H1 (cell line): Measurements from ENCODE around the gene GDPD4. TPM values are rescaled to one million over a fixed set of nuclear protein-coding genes. Genes with fewer than 3 reads are reported as not detected.

Experiments
- CTCF ChIA-PET: fragments of 300-600 bp; sonication (Branson Sonifier 250); formaldehyde crosslinking; loops from one replicate; lab custom pipeline; 2021; ENCODE audit not compliant: partially characterized antibody; lab: Charles Lee
- POLR2A ChIA-PET: fragments of 300-600 bp; sonication (Branson Sonifier 250); formaldehyde crosslinking; loops from one replicate; lab custom pipeline; 2021; ENCODE audit warnings: inconsistent platforms; ENCODE audit not compliant: partially characterized antibody; lab: Charles Lee
- DNase-seq, 2 experiments: peaks; one replicate each; pipeline versions ENCODE4 v3.0.0 to v3.0.0-alpha.2; 2010 to 2022; ENCODE audit warnings: low spot score in 2 of 2, low read depth in 1 of 2, mixed read lengths in 1 of 2
- FAIRE-seq: peaks from 2 replicates; lab custom pipeline; 2011; peaks lifted over from hg19 to GRCh38; lab: Jason Lieb, UNC
- H2AFZ ChIP-seq: 2 replicates; pipeline ENCODE4 v1.8.1; 2012; ENCODE audit warnings: low read length, inconsistent platforms
- H2AK5ac ChIP-seq: 2 replicates; pipeline ENCODE4 v1.6.1; 2013; ENCODE audit warnings: low read depth, low read length
- H2BK120ac ChIP-seq: replicated peaks from 2 replicates; pipeline ENCODE3; 2013; ENCODE audit warnings: low read depth, low read length, inconsistent platforms
- H2BK12ac ChIP-seq: 2 replicates; pipeline ENCODE4 v1.6.1; 2013; ENCODE audit warnings: low read depth, low read length
- H2BK15ac ChIP-seq: 2 replicates; pipeline ENCODE4 v1.6.1; 2013; ENCODE audit warnings: low read length
- H2BK20ac ChIP-seq: 2 replicates; pipeline ENCODE4 v1.6.1; 2013; ENCODE audit warnings: low read length
- H2BK5ac ChIP-seq: 2 replicates; pipeline ENCODE4 v1.6.1; 2013; ENCODE audit warnings: low read depth, low read length
- H3K14ac ChIP-seq: 2 replicates; pipeline ENCODE4 v1.6.1; 2013; ENCODE audit warnings: inconsistent platforms; ENCODE audit not compliant: insufficient read length
- H3K18ac ChIP-seq: 2 replicates; pipeline ENCODE4 v1.6.1; 2013; ENCODE audit warnings: low read length; ENCODE audit errors: extremely low read depth
- H3K23ac ChIP-seq: 2 replicates; pipeline ENCODE4 v1.6.1; 2013; ENCODE audit warnings: inconsistent platforms; ENCODE audit not compliant: insufficient read length
- H3K23me2 ChIP-seq: 2 replicates; pipeline ENCODE4 v1.6.1; 2013; ENCODE audit warnings: low read depth, low read length
- H3K27ac ChIP-seq: 2 replicates; pipeline ENCODE4 v1.6.1; 2011; ENCODE audit warnings: low read depth, low read length, inconsistent platforms
- H3K27me3 ChIP-seq, 4 experiments: replicated peaks in 1 of 4; 1 replicate in 1 of 4; 2 replicates in 3 of 4; pipeline versions ENCODE4 v1.6.1 to v1.8.1; 2011 to 2013; ENCODE audit warnings: low read length in 3 of 4, mild to moderate bottlenecking in 3 of 4, inconsistent platforms in 2 of 4, mixed read lengths in 2 of 4, moderate library complexity in 1 of 4; ENCODE audit not compliant: control insufficient read depth in 3 of 4, insufficient read depth in 3 of 4; ENCODE audit errors: extremely low read depth in 1 of 4
- H3K36me3 ChIP-seq, 4 experiments: 2 replicates each; pipeline versions ENCODE4 v1.6.1 to v1.8.1; 2011 to 2013; ENCODE audit warnings: mild to moderate bottlenecking in 4 of 4, low read length in 3 of 4, moderate library complexity in 2 of 4, control low read depth in 1 of 4, inconsistent platforms in 1 of 4; ENCODE audit not compliant: insufficient read depth in 4 of 4, control insufficient read depth in 2 of 4
- H3K4ac ChIP-seq: replicated peaks from 2 replicates; pipeline ENCODE3; 2013; ENCODE audit warnings: low read length, low read depth, mixed read lengths, inconsistent platforms; ENCODE audit not compliant: insufficient read length
- H3K4me1 ChIP-seq, 4 experiments: replicated peaks in 1 of 4; 1 replicate in 1 of 4; 2 replicates in 3 of 4; pipeline versions ENCODE4 v1.6.1 to v1.8.1; 2011 to 2013; ENCODE audit warnings: low read length in 3 of 4, inconsistent platforms in 2 of 4, mixed read lengths in 1 of 4; ENCODE audit not compliant: insufficient read depth in 4 of 4, control insufficient read depth in 3 of 4
- H3K4me2 ChIP-seq, 2 experiments: 2 replicates each; pipeline versions ENCODE4 v1.6.1 to v1.8.1; 2011 to 2013; ENCODE audit warnings: low read depth in 2 of 2, low read length in 2 of 2, control low read depth in 1 of 2, inconsistent platforms in 1 of 2, mild to moderate bottlenecking in 1 of 2; ENCODE audit not compliant: insufficient read depth in 1 of 2
- H3K4me3 ChIP-seq, 4 experiments: fragments of 200-600, 300-600 bp in 1 of 4; sonication (generic), shearing (Covaris generic), sonication (Bioruptor Twin) in 1 of 4; 2 replicates each; pipeline versions ENCODE4 v1.5.1 to v1.8.1; 2011 to 2016; ENCODE audit warnings: low read length in 4 of 4, low read depth in 3 of 4, control low read depth in 2 of 4, inconsistent platforms in 2 of 4, mild to moderate bottlenecking in 2 of 4, mixed read lengths in 1 of 4, moderate library complexity in 1 of 4; ENCODE audit not compliant: insufficient read depth in 2 of 4; ENCODE audit errors: extremely low read depth in 1 of 4
- H3K56ac ChIP-seq: replicated peaks from 2 replicates; pipeline ENCODE3; 2013; ENCODE audit warnings: low read depth, mild to moderate bottlenecking, mixed read lengths, low read length, inconsistent platforms; ENCODE audit not compliant: insufficient read length
- H3K79me1 ChIP-seq: 2 replicates; pipeline ENCODE4 v1.6.1; 2013; ENCODE audit warnings: low read depth, low read length, control low read depth
- H3K79me2 ChIP-seq, 2 experiments: 2 replicates each; pipeline versions ENCODE4 v1.6.1 to v1.8.1; 2012 to 2013; ENCODE audit warnings: low read length in 2 of 2, mild to moderate bottlenecking in 2 of 2, inconsistent platforms in 1 of 2; ENCODE audit not compliant: insufficient read depth in 2 of 2, control insufficient read depth in 1 of 2
- H3K9ac ChIP-seq, 4 experiments: replicated peaks in 1 of 4; 1 replicate in 1 of 4; 2 replicates in 3 of 4; pipeline versions ENCODE4 v1.6.1 to v1.8.1; 2011 to 2013; ENCODE audit warnings: low read depth in 3 of 4, low read length in 3 of 4, control low read depth in 2 of 4, mild to moderate bottlenecking in 2 of 4, moderate library complexity in 2 of 4, inconsistent platforms in 1 of 4; ENCODE audit errors: extremely low read depth in 1 of 4
- H3K9me3 ChIP-seq, 2 experiments: 2 replicates each; pipeline versions ENCODE4 v1.6.1 to v1.8.1; 2012 to 2013; ENCODE audit warnings: mild to moderate bottlenecking in 2 of 2, moderate library complexity in 2 of 2, control low read depth in 1 of 2, inconsistent platforms in 1 of 2, low read depth in 1 of 2, low read length in 1 of 2, mixed read lengths in 1 of 2; ENCODE audit not compliant: insufficient read depth in 2 of 2
- H4K20me1 ChIP-seq, 2 experiments: replicated peaks in 1 of 2; 2 replicates each; pipeline versions ENCODE3 to v1.8.1; 2011 to 2013; ENCODE audit warnings: inconsistent platforms in 2 of 2, low read length in 2 of 2, mild to moderate bottlenecking in 1 of 2; ENCODE audit not compliant: insufficient read depth in 2 of 2, control insufficient read depth in 1 of 2
- H4K5ac ChIP-seq: 2 replicates; pipeline ENCODE4 v1.6.1; 2013; ENCODE audit warnings: low read length, low read depth, mixed read lengths, inconsistent platforms; ENCODE audit not compliant: insufficient read length
- H4K8ac ChIP-seq: 2 replicates; pipeline ENCODE4 v1.8.0; 2013; ENCODE audit warnings: mild to moderate bottlenecking, moderate library complexity, low read length, inconsistent platforms; ENCODE audit not compliant: insufficient read depth; ENCODE audit errors: extremely low read depth
- H4K91ac ChIP-seq: replicated peaks from 2 replicates; pipeline ENCODE3; 2013; ENCODE audit warnings: low read length, mixed read lengths, inconsistent platforms; ENCODE audit not compliant: insufficient read length
- KDM5A ChIP-seq: fragments of 200-600 bp; IDR thresholded peaks from 2 replicates; pipeline ENCODE4 v1.7.1; 2012; ENCODE audit warnings: mild to moderate bottlenecking, low read length, inconsistent platforms, mixed read lengths
- WGBS, 2 experiments: shearing (Covaris generic) in 1 of 2; methylation state at CpG; one replicate each; pipeline versions ENCODE4 v1.1.6 to v1.1.7; 2013 to 2015; ENCODE audit warnings: low lambda C conversion rate in 2 of 2, mixed read lengths in 2 of 2, inconsistent platforms in 1 of 2, low coverage in 1 of 2, missing lambda C conversion rate in 1 of 2; ENCODE audit not compliant: insufficient replicate concordance in 2 of 2, insufficient coverage in 1 of 2, insufficient read length in 1 of 2; ENCODE audit errors: extremely low coverage in 1 of 2, missing lambda C conversion rate in 1 of 2; 5-methylcytosine and 5-hydroxymethylcytosine counted together
- polyA plus RNA-seq, 7 experiments: library from polyadenylated mRNA; depleted of rRNA in 3 of 7; stranded (reverse) in 5 of 7; unstranded in 2 of 7; fragments of >200 nt in 5 of 7; fragments of 200-250 nt in 2 of 7; gene quantifications; 1 replicate in 5 of 7; 2 replicates in 1 of 7; 4 replicates in 1 of 7; pipeline versions ENCODE4 v1.2.1 to v1.2.3, GENCODE V29; 2011 to 2013; ENCODE audit warnings: missing spikeins in 2 of 7, mixed read lengths in 2 of 7
- total RNA-seq: library from RNA; stranded (reverse); fragmentation: NEBNext Ultra II Directional; extraction: Animal tissue kit (Norgen Biotek cat#: 25700); gene quantifications from 2 replicates; pipeline ENCODE4 v1.2.1, GENCODE V29; 2021

GDPD4 gene
- total and polyA plus RNA-seq, 2 of the 8 experiments (the other 6 are each of a cell fraction or from before 2014, with no cell fraction given) = not detected

GRCh38 chr11:77208535-77208934, 93.0 kb downstream of the GDPD4 start:
- no peaks in the 10 kb centered on the region for H3K79me2 ChIP-seq
- no peak overlapping the region for H4K91ac ChIP-seq
- no peak overlapping the region for H3K18ac ChIP-seq
- ChIA-PET CTCF (interaction anchor here (0.9 to 2.6 kb wide), 4 partner anchors 9 to 340 kb away, joined by 3 to 12 read pairs (median 4); no protein-coding TSS in a partner anchor), POLR2A (interaction anchor here (0.6 kb wide), 1 partner anchor 172 kb away, joined by 3 read pairs; no protein-coding TSS in a partner anchor)
- H3K9me3 ChIP-seq = no peaks in the 10 kb centered on the region
- H3K9ac ChIP-seq = no peak overlapping the region
- H3K4me3 ChIP-seq = no peak overlapping the region
- H3K27ac ChIP-seq = no peak overlapping the region
- H3K79me1 ChIP-seq = no peaks in the 10 kb centered on the region
- no peak overlapping the region for H2BK15ac ChIP-seq
- H2BK5ac ChIP-seq = no peak overlapping the region
- H2BK12ac ChIP-seq = no peak overlapping the region
- H3K14ac ChIP-seq = no peak overlapping the region
- H3K27me3 ChIP-seq = no peaks in the 10 kb centered on the region; a peak in 1 of 7 replicates
- H3K23me2 ChIP-seq = no peaks in the 10 kb centered on the region
- DNase-seq (no peak), FAIRE-seq (no peak)
- no peak overlapping the region for H2BK20ac ChIP-seq
- 0 out of 2 replicates have a peak overlapping the region, but pooled peaks have one; percentile 15 for H4K8ac ChIP-seq
- no peaks in the 10 kb centered on the region for H3K36me3 ChIP-seq
- H3K4me2 ChIP-seq = no peak overlapping the region
- H2AK5ac ChIP-seq = no peak overlapping the region
- no peaks in the 10 kb centered on the region for H3K4me1 ChIP-seq
- H4K20me1 ChIP-seq = no peaks in the 10 kb centered on the region
- H2BK120ac ChIP-seq = no peak overlapping the region
- H3K4ac ChIP-seq = no peak overlapping the region
- no peak overlapping the region for H3K56ac ChIP-seq
- H3K23ac ChIP-seq = no peak overlapping the region
- no peak for TF ChIP-seq KDM5A
- no peak overlapping the region for H4K5ac ChIP-seq
- 73% methylated on average over 11 of the region's 11 CpGs; no CpG with 5 or more reads in 1 of the 2 experiments for WGBS, 2 experiments
- H2AFZ ChIP-seq = no peak overlapping the region
